Measurements from ENCODE around the gene COPS3. TPM values are rescaled to one million over a fixed set of nuclear protein-coding genes. Genes with fewer than 3 reads are reported as not detected.

COPS3 gene
- total RNA-seq, 2 experiments from 2014 or later: 103 to 104 TPM

Other genes starting within 250 kb of the COPS3 start
- gene MPRIP, start 238.8 kb downstream of the COPS3 start, total RNA-seq: 100 to 1,000 TPM; 125 TPM
- 1 to 10 TPM; 5.3 to 5.4 TPM for gene PLD6, start 74.9 kb downstream of the COPS3 start, total RNA-seq
- 10 to 100 TPM; 17.5 to 18.4 TPM for gene FLCN, start 44.1 kb downstream of the COPS3 start, total RNA-seq
- gene NT5M, start 22.1 kb upstream of the COPS3 start, total RNA-seq: 1 to 10 TPM; 7.7 to 8.1 TPM
- 10 to 100 TPM; 13.2 to 14.4 TPM for gene MED9, start 195.8 kb upstream of the COPS3 start, total RNA-seq
- under 1 TPM; 0.17 to 0.36 TPM for gene RASD1, start 215.1 kb upstream of the COPS3 start, total RNA-seq

All from activated naive CD4-positive, alpha-beta T cell treated with anti-CD3 and anti-CD28 coated beads for 36 hours (primary cell).